Measurements from ENCODE around the gene TGM1. TPM values are rescaled to one million over a fixed set of nuclear protein-coding genes. Genes with fewer than 3 reads are reported as not detected.
A peak's percentile ranks its signal among the peaks of the same experiment; 100 is the strongest.

The TGM1 gene
- total and polyA plus RNA-seq, 10 of the 15 experiments (the other 5 are each of a cell fraction or from before 2014, with no cell fraction given): 0.05 to 5.9 (median 1.8) TPM

DNA sequence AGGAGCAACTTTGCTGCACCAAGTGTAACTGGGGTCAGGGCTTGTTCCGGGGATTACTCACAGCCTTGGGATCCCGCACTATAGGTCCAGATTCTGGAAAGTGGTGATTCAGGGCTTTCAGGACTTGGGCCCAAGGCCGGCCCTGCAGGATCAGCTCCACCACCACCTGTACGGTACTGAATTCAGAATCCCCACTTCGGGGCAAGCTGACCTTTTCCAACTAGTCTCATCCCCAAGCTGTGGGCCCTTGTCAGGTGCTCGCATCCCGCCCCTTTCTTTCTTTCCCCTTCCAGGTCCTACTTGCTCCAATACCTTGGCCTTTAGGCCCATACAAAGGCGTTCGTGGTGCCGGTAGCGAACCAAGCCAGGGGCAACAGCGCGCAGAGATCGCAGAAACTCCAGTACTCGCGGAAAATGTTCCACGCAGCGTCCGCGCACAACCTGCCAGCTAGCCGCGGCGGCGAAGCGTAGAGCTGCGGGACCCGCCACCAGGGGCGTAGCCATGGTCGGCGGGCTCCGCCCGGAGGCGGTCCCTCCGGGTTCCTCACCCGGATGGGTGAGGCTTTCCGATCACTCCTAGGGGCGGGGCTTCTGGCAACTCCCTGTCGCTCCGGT is 21.0 kb downstream of the TGM1 start:
- ATAC-seq: peak; percentile 90
- TSS peak; percentile 70 for BruUV-seq (replicated peaks)
- ChIA-PET SMC1A (ENCODE audit: uncharacterized antibody, unreplicated experiment) (interaction anchor here (0.7 to 11.0 kb wide), 27 partner anchors 9 to 195 kb away, joined by 3 to 201 read pairs (median 6); partner anchors contain the start of genes CHMP4A, CIDEB, DCAF11 and DHRS1), RAD21 (ENCODE audit: unreplicated experiment) (interaction anchor here (0.6 to 7.2 kb wide), 38 partner anchors 9 to 200 kb away, joined by 3 to 231 read pairs (median 8); partner anchors contain the start of genes CHMP4A, CIDEB, DCAF11 and DHRS1), CTCF (interaction anchor here (0.7 to 12.3 kb wide), 39 partner anchors 9 to 662 kb away, joined by 3 to 368 read pairs (median 4); partner anchors contain the start of genes CHMP4A, CIDEB, DHRS1 and EMC9), POLR2A (interaction anchor here (0.7 to 9.2 kb wide), 30 partner anchors 9 to 200 kb away, joined by 3 to 171 read pairs (median 6); partner anchors contain the start of genes CBLN3, CHMP4A, CIDEB and DCAF11)
- WGBS (ENCODE audit: insufficient coverage, insufficient replicate concordance, low lambda C conversion rate, missing lambda C conversion rate): 1% methylated on average over 39 of the region's 39 CpGs
- Histone ChIP-seq H3K9ac (ENCODE audit: control insufficient read depth, insufficient read depth, low read length) (peak overlapping the region; percentile 94), H2AFZ (ENCODE audit: control insufficient read depth, low read depth, low read length) (peak overlapping the region; percentile 89), H3K79me2 (ENCODE audit: control insufficient read depth, insufficient read depth, low read length) (peaks cover 16% of the 10 kb centered on the region), H3K9me3 (replicated peaks; ENCODE audit: control insufficient read depth, insufficient read depth, low read length) (no peaks in the 10 kb centered on the region), H3K4me1 (ENCODE audit: control insufficient read depth, insufficient read depth, low read length) (peaks cover 16% of the 10 kb centered on the region), H3K4me2 (ENCODE audit: control insufficient read depth, insufficient read depth) (peak overlapping the region; percentile 100), H3K4me3 (peak overlapping the region; percentile 80), H3K36me3 (ENCODE audit: control insufficient read depth in 2 of 2, insufficient read depth in 2 of 2, low read length in 1 of 2) (peaks cover 11 to 29% of the 10 kb centered on the region in 2 experiments), H3K27ac (ENCODE audit: control insufficient read depth, insufficient read depth) (peak overlapping the region; percentile 99), H3K27me3 (replicated peaks in 1 of 2; ENCODE audit: control insufficient read depth in 2 of 2, insufficient read depth in 2 of 2, low read length in 1 of 2) (no peaks in the 10 kb centered on the region), H4K20me1 (ENCODE audit: control insufficient read depth, insufficient read depth) (peaks cover 3% of the 10 kb centered on the region; the same call in 1 of the 2 replicates)
- no peak for FAIRE-seq
- in situ Hi-C loops (cut with MboI): loop anchor here (5.0 kb wide), 2 partner anchors 55 to 195 kb away; partner anchors contain the start of genes DHRS1 and NOP9
- DNase-seq (ENCODE audit: low read depth, low spot score): no peak
- intact Hi-C loops (cut with micrococcal nuclease; ENCODE audit: unreplicated experiment): loop anchor here (1.0 to 2.0 kb wide), 5 partner anchors 10 to 228 kb away; partner anchors contain the start of genes GMPR2, MDP1, NEDD8 and RABGGTA
- no peak for TF ChIP-seq TCF3 (IDR thresholded peaks at IDR 0.05; ENCODE audit: borderline replicate concordance, insufficient read depth, low read depth, low read length)
- TF ChIP-seq NFYA (IDR thresholded peaks at IDR 0.05; ENCODE audit: borderline replicate concordance, low read depth, low read length): no peak
- no peak for TF ChIP-seq TARDBP (IDR thresholded peaks at IDR 0.05; ENCODE audit: borderline replicate concordance)
- TF ChIP-seq NR2C1 (IDR thresholded peaks at IDR 0.05): no peak
- TF ChIP-seq HDAC2 (IDR thresholded peaks at IDR 0.05): no peak
- TF ChIP-seq, protein P1, sequence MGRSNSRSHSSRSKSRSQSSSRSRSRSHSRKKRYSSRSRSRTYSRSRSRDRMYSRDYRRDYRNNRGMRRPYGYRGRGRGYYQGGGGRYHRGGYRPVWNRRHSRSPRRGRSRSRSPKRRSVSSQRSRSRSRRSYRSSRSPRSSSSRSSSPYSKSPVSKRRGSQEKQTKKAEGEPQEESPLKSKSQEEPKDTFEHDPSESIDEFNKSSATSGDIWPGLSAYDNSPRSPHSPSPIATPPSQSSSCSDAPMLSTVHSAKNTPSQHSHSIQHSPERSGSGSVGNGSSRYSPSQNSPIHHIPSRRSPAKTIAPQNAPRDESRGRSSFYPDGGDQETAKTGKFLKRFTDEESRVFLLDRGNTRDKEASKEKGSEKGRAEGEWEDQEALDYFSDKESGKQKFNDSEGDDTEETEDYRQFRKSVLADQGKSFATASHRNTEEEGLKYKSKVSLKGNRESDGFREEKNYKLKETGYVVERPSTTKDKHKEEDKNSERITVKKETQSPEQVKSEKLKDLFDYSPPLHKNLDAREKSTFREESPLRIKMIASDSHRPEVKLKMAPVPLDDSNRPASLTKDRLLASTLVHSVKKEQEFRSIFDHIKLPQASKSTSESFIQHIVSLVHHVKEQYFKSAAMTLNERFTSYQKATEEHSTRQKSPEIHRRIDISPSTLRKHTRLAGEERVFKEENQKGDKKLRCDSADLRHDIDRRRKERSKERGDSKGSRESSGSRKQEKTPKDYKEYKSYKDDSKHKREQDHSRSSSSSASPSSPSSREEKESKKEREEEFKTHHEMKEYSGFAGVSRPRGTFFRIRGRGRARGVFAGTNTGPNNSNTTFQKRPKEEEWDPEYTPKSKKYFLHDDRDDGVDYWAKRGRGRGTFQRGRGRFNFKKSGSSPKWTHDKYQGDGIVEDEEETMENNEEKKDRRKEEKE (IDR thresholded peaks at IDR 0.05): no peak
- TF ChIP-seq BRCA1 (IDR thresholded peaks at IDR 0.05; ENCODE audit: low read depth, low read length): peak; percentile 4; the same call in 1 of the 2 replicates
- TF ChIP-seq TBL1XR1 (IDR thresholded peaks at IDR 0.05; ENCODE audit: low read depth, low read length): no peak
- no peak for TF ChIP-seq ATF2 (IDR thresholded peaks at IDR 0.05; ENCODE audit: low read length)
- peak; percentile 17 to 52 (median 19); a peak in 3 of 6 replicates for TF ChIP-seq CTCF (IDR thresholded peaks at IDR 0.05 in 2 of 3, conservative IDR thresholded peaks at IDR 0.05 in 1 of 3; ENCODE audit: control insufficient read depth in 2 of 3, extremely low read depth in 1 of 3, insufficient read depth in 1 of 3, low read depth in 3 of 3, low read length in 3 of 3)
- 0 out of 2 replicates have a peak, but pooled peaks have one; percentile 13 for TF ChIP-seq RAD51 (IDR thresholded peaks at IDR 0.05)
- TF ChIP-seq ZSCAN29 (IDR thresholded peaks at IDR 0.05): no peak
- no peak for TF ChIP-seq EED (IDR thresholded peaks at IDR 0.05; ENCODE audit: low read depth)
